ENCODE data around the gene USF3. TPM values are rescaled to one million over a fixed set of nuclear protein-coding genes. Genes with fewer than 3 reads are reported as not detected.

The USF3 gene
- total RNA-seq, 2 donors from 2014 or later, result 16.8 to 18.2 TPM

DNA sequence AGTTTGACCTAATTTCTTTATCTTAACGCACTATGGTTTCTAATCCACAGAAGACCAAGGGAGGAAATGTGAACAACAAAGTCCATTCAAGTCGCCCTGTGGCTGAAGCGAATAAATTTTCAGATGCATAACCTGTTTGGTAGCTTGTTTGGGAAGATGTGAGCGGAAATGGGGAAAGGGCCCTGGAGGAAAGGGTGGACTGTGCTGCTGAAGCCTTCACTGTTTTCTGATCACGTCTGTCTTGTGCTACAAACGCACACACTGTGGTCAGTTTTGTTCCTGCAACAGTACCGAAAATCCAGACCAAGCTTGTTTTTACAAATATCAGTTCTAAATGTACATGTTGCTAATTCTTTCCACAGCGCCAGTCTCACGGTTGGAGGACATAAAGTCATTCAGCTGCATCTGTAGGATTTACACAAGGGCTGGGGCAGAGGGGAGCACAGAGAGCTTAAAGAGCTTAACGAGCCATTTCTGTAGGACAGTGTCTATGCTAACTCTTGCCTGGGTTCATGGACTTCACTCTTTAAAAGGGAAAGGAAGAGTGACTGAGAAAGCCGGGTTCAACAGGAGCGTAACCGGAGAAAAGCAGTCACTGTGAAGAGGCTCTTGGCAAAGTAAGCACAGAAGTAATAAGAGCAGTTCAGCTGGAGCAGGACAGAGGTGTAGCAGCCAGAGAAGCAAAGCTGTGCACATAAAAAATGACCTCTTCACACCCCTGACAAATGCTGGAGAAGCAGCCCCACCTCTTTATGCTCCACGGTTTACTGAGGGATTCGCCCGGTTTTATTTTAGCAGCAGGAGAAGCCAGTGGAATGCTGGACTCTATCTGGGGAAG lies 66.6 kb downstream of the USF3 start:
- no peaks in the 10 kb centered on the region for H3K9me3 Mint-ChIP-seq
- no peak overlapping the region for H3K4me3 Mint-ChIP-seq
- H3K27me3 Mint-ChIP-seq (ENCODE audit: low read depth), result no peaks in the 10 kb centered on the region
- H3K27ac Mint-ChIP-seq, result no peak overlapping the region
- ATAC-seq (replicated peaks in 1 of 2) (no peak), DNase-seq (no peak)
- peaks cover 1 to 6% of the 10 kb centered on the region in 2 donors for H3K36me3 Mint-ChIP-seq (ENCODE audit: insufficient read depth in 2 of 2)
- H3K4me1 Mint-ChIP-seq (ENCODE audit: low read depth), result peaks cover 7% of the 10 kb centered on the region

- no peak overlapping the region for H3K4me3 Mint-ChIP-seq
- no peaks in the 10 kb centered on the region for H3K9me3 Mint-ChIP-seq
- no peak overlapping the region for H3K27ac Mint-ChIP-seq
- H3K36me3 Mint-ChIP-seq (ENCODE audit: insufficient read depth in 2 of 2), result peaks cover 1 to 7% of the 10 kb centered on the region in 2 donors
- H3K4me1 Mint-ChIP-seq (ENCODE audit: low read depth), result peaks cover 7% of the 10 kb centered on the region
- DNase-seq, result no peak
- no peaks in the 10 kb centered on the region for H3K27me3 Mint-ChIP-seq (ENCODE audit: low read depth)
- ATAC-seq (replicated peaks in 1 of 2), result no peak
These were observed 67.7 kb downstream of the USF3 start for GRCh38 chr3:113628788-113629187.

DNA sequence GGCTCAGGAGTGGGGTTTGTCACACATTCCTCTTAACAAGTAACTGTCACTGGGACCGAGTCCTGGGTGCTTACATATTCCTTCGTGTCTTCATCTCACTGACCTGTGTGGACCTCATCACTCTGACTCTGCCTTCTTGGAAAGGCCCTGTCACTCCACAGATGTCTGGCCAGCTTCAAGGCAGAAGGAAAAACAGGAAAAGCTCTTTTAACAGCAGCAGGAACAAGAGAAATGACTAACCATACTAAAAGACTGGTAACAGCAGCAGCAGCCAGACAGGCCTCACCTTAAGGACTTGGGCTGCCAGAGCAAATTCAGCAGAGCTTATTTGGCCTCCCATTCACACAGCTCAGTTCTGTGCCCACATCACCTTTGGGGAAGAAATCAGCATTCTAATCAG lies 68.1 kb downstream of the USF3 start:
- H3K4me1 Mint-ChIP-seq (ENCODE audit: low read depth), result peaks cover 7% of the 10 kb centered on the region
- peaks cover 1 to 7% of the 10 kb centered on the region in 2 donors for H3K36me3 Mint-ChIP-seq (ENCODE audit: insufficient read depth in 2 of 2)
- H3K27me3 Mint-ChIP-seq (ENCODE audit: low read depth), result no peaks in the 10 kb centered on the region
- no peak overlapping the region for H3K4me3 Mint-ChIP-seq
- ATAC-seq (replicated peaks in 1 of 2) (no peak), DNase-seq (no peak)
- no peaks in the 10 kb centered on the region for H3K9me3 Mint-ChIP-seq
- peak overlapping the region; percentile 61 for H3K27ac Mint-ChIP-seq

GRCh38 chr3:113626503-113627371 lies 69.7 kb downstream of the USF3 start:
- Mint-ChIP-seq H3K27me3 (ENCODE audit: low read depth) (no peaks in the 10 kb centered on the region), H3K4me3 (no peak overlapping the region), H3K4me1 (ENCODE audit: low read depth) (peaks cover 7% of the 10 kb centered on the region), H3K27ac (peak overlapping the region; percentile 38), H3K9me3 (no peaks in the 10 kb centered on the region), H3K36me3 (ENCODE audit: insufficient read depth in 2 of 2) (peaks cover 1 to 7% of the 10 kb centered on the region in 2 donors)
- peak in 1 of 2 donors; percentile 17 for DNase-seq
- peak; percentile 32 to 65 for ATAC-seq (replicated peaks in 1 of 2)

DNA sequence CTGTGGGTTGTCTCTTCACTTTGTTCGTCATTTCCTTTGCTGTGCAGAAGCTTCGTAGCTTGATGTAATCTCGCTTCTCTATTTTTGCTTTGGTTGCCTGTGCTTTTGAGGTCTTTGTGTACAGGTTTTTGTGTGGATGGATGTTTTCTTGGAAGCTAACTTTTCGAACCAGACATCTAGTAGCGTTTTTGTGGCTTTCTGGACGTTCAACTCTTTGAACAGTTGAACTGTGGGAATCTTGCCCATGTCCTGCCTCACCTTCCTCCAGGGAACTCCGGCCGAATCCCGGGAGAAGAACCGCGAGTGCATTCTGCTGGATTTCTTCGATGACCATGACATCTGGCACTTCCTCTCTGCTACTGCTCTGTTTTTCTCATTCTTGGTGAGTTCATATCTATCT lies 70.6 kb downstream of the USF3 start:
- no peak for ATAC-seq (replicated peaks in 1 of 2)

DNA sequence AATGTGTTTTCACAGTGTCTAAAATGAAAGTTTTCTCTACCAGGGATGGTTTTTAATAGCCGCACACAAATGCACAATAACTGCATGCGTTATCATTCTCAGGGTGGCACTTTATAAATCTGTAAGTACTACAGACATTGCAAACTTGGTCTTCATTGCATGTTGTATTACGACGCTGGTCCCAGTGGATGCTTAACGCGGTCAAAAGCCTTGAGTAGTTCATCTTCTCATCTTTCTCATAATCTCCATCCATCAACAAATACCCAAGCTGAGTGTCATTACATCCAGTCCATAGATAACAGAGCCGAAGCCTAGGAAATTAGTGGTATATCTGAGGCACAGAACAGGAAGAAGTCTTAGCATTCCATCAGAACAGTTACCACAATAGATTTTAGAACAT lies 72.6 kb downstream of the USF3 start:
- Mint-ChIP-seq H3K4me3 (no peak overlapping the region), H3K27me3 (ENCODE audit: low read depth) (no peaks in the 10 kb centered on the region), H3K36me3 (ENCODE audit: insufficient read depth in 2 of 2) (peaks cover 1 to 7% of the 10 kb centered on the region in 2 donors), H3K4me1 (ENCODE audit: low read depth) (peaks cover 7% of the 10 kb centered on the region), H3K9me3 (no peaks in the 10 kb centered on the region), H3K27ac (no peak overlapping the region)
- DNase-seq (no peak), ATAC-seq (replicated peaks in 1 of 2) (no peak)

More for the DNA sequence above, 70.6 kb downstream of the USF3 start:
- no peaks in the 10 kb centered on the region for H3K27me3 Mint-ChIP-seq (ENCODE audit: low read depth)
- peaks cover 1 to 7% of the 10 kb centered on the region in 2 donors for H3K36me3 Mint-ChIP-seq (ENCODE audit: insufficient read depth in 2 of 2)
- H3K4me1 Mint-ChIP-seq (ENCODE audit: low read depth), result peaks cover 7% of the 10 kb centered on the region
- H3K9me3 Mint-ChIP-seq, result no peaks in the 10 kb centered on the region
- H3K4me3 Mint-ChIP-seq, result no peak overlapping the region
- no peak for DNase-seq
- no peak overlapping the region for H3K27ac Mint-ChIP-seq

DNA sequence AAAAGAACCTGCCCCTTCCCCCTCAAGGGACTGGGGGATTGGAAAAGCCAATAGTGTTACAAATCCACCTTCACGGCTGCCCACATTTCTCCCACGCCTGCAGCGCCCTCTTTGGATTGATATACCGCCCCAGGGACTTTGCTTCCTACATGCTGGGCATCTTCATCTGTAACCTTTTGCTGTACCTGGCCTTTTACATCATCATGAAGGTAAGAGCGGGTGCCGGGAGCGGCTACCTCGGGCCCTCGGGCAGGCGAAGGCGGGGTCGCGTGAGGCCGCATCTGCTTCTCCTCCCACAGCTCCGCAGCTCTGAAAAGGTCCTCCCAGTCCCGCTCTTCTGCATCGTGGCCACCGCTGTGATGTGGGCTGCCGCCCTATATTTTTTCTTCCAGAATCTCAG lies 73.1 kb downstream of the USF3 start:
- no peak overlapping the region for H3K27ac Mint-ChIP-seq
- peaks cover 1 to 7% of the 10 kb centered on the region in 2 donors for H3K36me3 Mint-ChIP-seq (ENCODE audit: insufficient read depth in 2 of 2)
- H3K4me1 Mint-ChIP-seq (ENCODE audit: low read depth), result peaks cover 7% of the 10 kb centered on the region
- H3K9me3 Mint-ChIP-seq, result no peaks in the 10 kb centered on the region
- ATAC-seq (replicated peaks in 1 of 2) (no peak), DNase-seq (no peak)
- H3K27me3 Mint-ChIP-seq (ENCODE audit: low read depth), result no peaks in the 10 kb centered on the region
- H3K4me3 Mint-ChIP-seq, result no peak overlapping the region

- H3K27me3 Mint-ChIP-seq (ENCODE audit: low read depth), result no peaks in the 10 kb centered on the region
- peaks cover 0 to 1% of the 10 kb centered on the region in 2 donors for H3K36me3 Mint-ChIP-seq (ENCODE audit: insufficient read depth in 2 of 2)
- no peaks in the 10 kb centered on the region for H3K9me3 Mint-ChIP-seq
- no peak overlapping the region for H3K4me3 Mint-ChIP-seq
- no peak overlapping the region for H3K27ac Mint-ChIP-seq
- H3K4me1 Mint-ChIP-seq (ENCODE audit: low read depth), result no peaks in the 10 kb centered on the region
- DNase-seq, result no peak
- no peak for ATAC-seq (replicated peaks in 1 of 2)
These were observed 76.4 kb downstream of the USF3 start for GRCh38 chr3:113620091-113620490.

- Mint-ChIP-seq H3K27me3 (ENCODE audit: low read depth) (no peaks in the 10 kb centered on the region), H3K27ac (no peak overlapping the region), H3K36me3 (ENCODE audit: insufficient read depth in 2 of 2) (no peaks in the 10 kb centered on the region), H3K4me3 (no peak overlapping the region), H3K4me1 (ENCODE audit: low read depth) (no peaks in the 10 kb centered on the region), H3K9me3 (no peaks in the 10 kb centered on the region)
- DNase-seq (no peak), ATAC-seq (replicated peaks in 1 of 2) (no peak)
These were observed 78.7 kb downstream of the USF3 start for GRCh38 chr3:113617726-113618125.

DNA sequence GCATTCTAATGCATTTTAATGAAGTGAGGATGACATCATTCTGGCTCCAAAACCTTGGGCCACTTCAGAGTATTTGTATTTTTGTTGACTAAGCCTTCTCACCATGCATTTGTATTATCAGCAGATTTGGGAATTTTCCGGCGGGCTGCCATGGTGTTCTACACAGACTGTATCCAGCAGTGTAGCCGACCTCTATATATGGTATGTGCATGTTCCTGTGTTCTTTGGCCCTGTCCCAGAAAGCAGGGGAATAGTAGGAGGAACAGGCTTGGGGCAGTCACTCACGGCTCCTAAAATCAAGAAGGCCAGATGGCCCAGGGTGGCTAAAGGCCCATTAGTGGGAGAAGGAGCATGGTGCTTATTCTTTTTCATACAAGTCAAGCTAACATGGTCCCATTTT lies 80.5 kb downstream of the USF3 start:
- Mint-ChIP-seq H3K36me3 (ENCODE audit: insufficient read depth in 2 of 2) (peaks cover 1 to 4% of the 10 kb centered on the region in 2 donors), H3K4me3 (no peak overlapping the region), H3K27me3 (ENCODE audit: low read depth) (no peaks in the 10 kb centered on the region), H3K27ac (no peak overlapping the region), H3K4me1 (ENCODE audit: low read depth) (no peaks in the 10 kb centered on the region), H3K9me3 (no peaks in the 10 kb centered on the region)
- no peak for DNase-seq
- no peak for ATAC-seq (replicated peaks in 1 of 2)

DNA sequence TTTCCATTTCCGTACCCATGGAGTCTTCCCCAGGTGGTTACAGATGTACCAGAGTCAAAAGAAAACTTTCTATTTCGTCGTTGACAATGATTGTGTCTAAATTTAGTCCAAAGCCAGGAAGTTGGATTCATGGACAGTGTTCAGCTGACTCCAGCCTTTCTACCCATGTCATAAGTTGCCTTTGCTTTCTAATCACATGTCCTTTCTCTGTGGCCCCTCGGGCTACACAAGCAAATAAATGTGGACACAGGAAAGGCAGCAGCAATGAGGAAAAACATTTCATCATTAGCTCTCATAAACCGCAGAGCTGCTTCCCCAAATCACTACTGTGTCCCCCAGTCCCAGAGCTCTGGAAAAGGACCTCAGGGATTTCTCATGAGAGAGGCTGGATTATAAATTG lies 82.0 kb downstream of the USF3 start:
- Mint-ChIP-seq H3K4me1 (ENCODE audit: low read depth) (no peaks in the 10 kb centered on the region), H3K27ac (no peak overlapping the region), H3K36me3 (ENCODE audit: insufficient read depth in 2 of 2) (peaks cover 2 to 9% of the 10 kb centered on the region in 2 donors), H3K27me3 (ENCODE audit: low read depth) (no peaks in the 10 kb centered on the region), H3K4me3 (no peak overlapping the region), H3K9me3 (no peaks in the 10 kb centered on the region)
- DNase-seq, result no peak
- no peak for ATAC-seq (replicated peaks in 1 of 2)

DNA sequence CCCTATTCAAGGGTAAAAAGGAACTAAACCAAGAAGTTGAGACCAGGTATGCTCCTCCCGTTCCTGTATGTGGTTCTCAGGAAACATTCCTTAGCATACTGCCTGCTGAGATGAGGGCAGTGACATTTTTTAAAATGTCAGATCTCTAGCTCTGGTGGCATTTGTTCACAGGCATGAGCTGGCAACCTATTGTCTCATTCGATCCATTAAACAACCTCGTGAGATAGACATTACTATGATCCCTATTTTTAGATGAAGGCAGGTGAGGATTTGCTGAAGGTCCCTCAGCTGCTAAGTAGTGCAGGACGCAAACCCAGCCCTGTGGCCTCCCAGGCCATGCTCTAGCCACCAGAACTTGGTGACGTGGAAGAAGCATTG lies 89.2 kb downstream of the USF3 start:
- no peaks in the 10 kb centered on the region for H3K27me3 Mint-ChIP-seq (ENCODE audit: low read depth)
- H3K9me3 Mint-ChIP-seq, result no peaks in the 10 kb centered on the region
- peak overlapping the region; percentile 45 to 65 for H3K4me3 Mint-ChIP-seq
- peaks cover 2 to 16% of the 10 kb centered on the region in 2 donors for H3K36me3 Mint-ChIP-seq (ENCODE audit: insufficient read depth in 2 of 2)
- H3K4me1 Mint-ChIP-seq (ENCODE audit: low read depth), result peaks cover 31% of the 10 kb centered on the region
- DNase-seq (no peak), ATAC-seq (replicated peaks in 1 of 2) (peak; percentile 26 to 47)
- H3K27ac Mint-ChIP-seq, result no peak overlapping the region

GRCh38 chr3:113606539-113607218 lies 89.8 kb downstream of the USF3 start:
- Mint-ChIP-seq H3K4me3 (peak overlapping the region; percentile 45 to 65), H3K36me3 (ENCODE audit: insufficient read depth in 2 of 2) (peaks cover 2 to 15% of the 10 kb centered on the region in 2 donors)
- ATAC-seq (replicated peaks in 1 of 2), result peak; percentile 98

More at GRCh38 chr3:113606539-113607218, 89.8 kb downstream of the USF3 start:
- H3K9me3 Mint-ChIP-seq, result no peaks in the 10 kb centered on the region
- peaks cover 31% of the 10 kb centered on the region for H3K4me1 Mint-ChIP-seq (ENCODE audit: low read depth)
- DNase-seq, result peak; percentile 55 to 57
- no peaks in the 10 kb centered on the region for H3K27me3 Mint-ChIP-seq (ENCODE audit: low read depth)
- no peak overlapping the region for H3K27ac Mint-ChIP-seq

Measured in activated T-cell treated with anti-CD3 and anti-CD28 coated beads, Interleukin-2, amount 50 U/mL, for 72 hours (primary cell).